Peyer's patch (tissue), 4 donors: ENCODE measurements around the gene RASSF4.

Experiments used
- CTCF ChIP-seq, 6 experiments: fragments of 450-650 bp in 4 of 6; fragments of 200-600 bp in 2 of 6; sonication (generic) in 1 of 6; IDR thresholded peaks; one replicate each; pipeline ENCODE4 v1.5.1; 2017 to 2019; ENCODE audit warnings: antibody characterized with exemption in 6 of 6, mild to moderate bottlenecking in 3 of 6, moderate library complexity in 1 of 6
- POLR2A ChIP-seq, 2 donors: fragments of 450-650 bp; IDR thresholded peaks; one replicate each; pipeline ENCODE4 v1.5.1; 2017; ENCODE audit warnings: antibody characterized with exemption in 2 of 2, mild to moderate bottlenecking in 2 of 2, moderate library complexity in 2 of 2

GRCh38 chr10:44929356-44930255 lies 30.0 kb upstream of the RASSF4 start:
- TF ChIP-seq CTCF (IDR thresholded peaks at IDR 0.05) (no peak), POLR2A (IDR thresholded peaks at IDR 0.05) (no peak)
